Measurements from ENCODE around the gene PCDHGB5.
"Not testable (repeated sequence)": the region's sequence is repeated elsewhere in the genome, so short reads cannot be mapped to it uniquely, and the experiment has no call there.

The PCDHGB5 gene

DNA sequence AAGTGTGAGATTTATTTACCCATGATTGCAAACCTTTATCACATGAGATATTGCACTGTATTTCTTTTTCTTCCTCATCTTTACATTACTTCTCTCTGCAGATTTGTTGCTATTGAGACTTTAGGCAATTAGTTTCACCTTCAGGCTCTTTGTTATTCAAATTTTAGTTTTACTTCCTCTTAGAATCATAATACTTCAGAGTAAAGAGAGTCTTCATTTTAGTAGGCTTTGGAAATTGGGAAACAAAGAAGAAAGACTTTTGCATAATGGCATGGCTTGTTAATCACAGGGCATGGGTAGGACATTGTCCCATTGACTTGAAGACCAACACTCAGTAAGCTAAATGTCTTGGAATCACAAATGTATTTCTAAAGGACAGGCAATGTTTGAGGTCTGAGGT is 35.0 kb upstream of the PCDHGB5 start:
- Histone ChIP-seq H3K9me3 (ENCODE audit: control insufficient read depth in 1 of 2, low read length in 2 of 2) (peaks cover 31 to 43% of the 10 kb centered on the region in 2 donors), H3K4me3 (ENCODE audit: low read depth in 1 of 2, low read length in 2 of 2) (no peak overlapping the region), H3K36me3 (ENCODE audit: control insufficient read depth in 1 of 2, insufficient read depth in 2 of 2, low read length in 2 of 2) (no peaks in the 10 kb centered on the region), H3K27me3 (ENCODE audit: control insufficient read depth in 1 of 2, insufficient read depth in 2 of 2, low read length in 2 of 2) (no peaks in the 10 kb centered on the region), H3K9ac (ENCODE audit: low read depth in 1 of 2, low read length in 2 of 2) (no peak overlapping the region), H3K4me1 (ENCODE audit: control insufficient read depth in 1 of 2, insufficient read depth in 2 of 2, low read length in 2 of 2) (no peaks in the 10 kb centered on the region), H3K27ac (ENCODE audit: low read depth, low read length) (no peak overlapping the region)

DNA sequence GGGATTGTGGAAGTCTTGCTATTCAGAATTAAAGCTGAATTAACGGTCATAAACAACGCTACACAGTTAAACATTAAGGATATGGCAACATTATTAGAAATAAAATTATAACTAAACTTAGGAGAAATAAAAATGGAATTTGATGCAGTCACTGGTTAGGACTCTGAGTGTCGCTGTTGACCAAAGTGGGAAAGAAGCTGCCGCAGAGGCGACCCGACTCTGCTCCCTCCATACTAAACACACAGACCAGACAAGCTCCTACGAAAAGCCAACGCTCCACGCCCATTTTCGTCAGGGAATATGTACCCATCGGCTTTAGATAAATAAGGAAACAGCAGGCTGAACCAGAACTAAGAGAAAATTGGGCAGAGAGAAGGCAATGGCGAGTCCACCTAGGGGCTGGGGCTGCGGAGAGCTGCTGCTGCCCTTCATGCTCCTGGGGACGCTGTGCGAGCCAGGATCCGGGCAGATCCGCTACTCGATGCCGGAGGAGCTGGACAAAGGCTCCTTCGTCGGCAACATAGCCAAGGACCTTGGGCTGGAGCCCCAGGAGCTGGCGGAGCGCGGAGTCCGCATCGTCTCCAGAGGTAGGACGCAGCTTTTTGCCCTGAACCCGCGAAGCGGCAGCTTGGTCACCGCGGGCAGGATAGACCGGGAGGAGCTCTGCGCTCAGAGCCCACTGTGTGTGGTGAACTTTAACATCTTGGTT is 33.6 kb upstream of the PCDHGB5 start, which contains the start of gene PCDHGA5:
Gene PCDHGA5, plus strand, starts transcription at position 211 of the 709 bp plus-strand sequence. Its CDS starts 169 bp downstream, at position 380.
- H3K36me3 ChIP-seq (ENCODE audit: control insufficient read depth in 1 of 2, insufficient read depth in 2 of 2, low read length in 2 of 2): no peaks in the 10 kb centered on the region
- H3K9ac ChIP-seq (ENCODE audit: low read depth in 1 of 2, low read length in 2 of 2): no peak within 1 kb of the TSS
- peaks cover 31 to 43% of the 10 kb centered on the region in 2 donors for H3K9me3 ChIP-seq (ENCODE audit: control insufficient read depth in 1 of 2, low read length in 2 of 2)
- H3K27me3 ChIP-seq (ENCODE audit: control insufficient read depth in 1 of 2, insufficient read depth in 2 of 2, low read length in 2 of 2): no peaks in the 10 kb centered on the region
- no peak within 1 kb of the TSS for H3K4me3 ChIP-seq (ENCODE audit: low read depth in 1 of 2, low read length in 2 of 2)
- H3K4me1 ChIP-seq (ENCODE audit: control insufficient read depth in 1 of 2, insufficient read depth in 2 of 2, low read length in 2 of 2): no peaks in the 10 kb centered on the region
- H3K27ac ChIP-seq (ENCODE audit: low read depth, low read length): no peak within 1 kb of the TSS

DNA sequence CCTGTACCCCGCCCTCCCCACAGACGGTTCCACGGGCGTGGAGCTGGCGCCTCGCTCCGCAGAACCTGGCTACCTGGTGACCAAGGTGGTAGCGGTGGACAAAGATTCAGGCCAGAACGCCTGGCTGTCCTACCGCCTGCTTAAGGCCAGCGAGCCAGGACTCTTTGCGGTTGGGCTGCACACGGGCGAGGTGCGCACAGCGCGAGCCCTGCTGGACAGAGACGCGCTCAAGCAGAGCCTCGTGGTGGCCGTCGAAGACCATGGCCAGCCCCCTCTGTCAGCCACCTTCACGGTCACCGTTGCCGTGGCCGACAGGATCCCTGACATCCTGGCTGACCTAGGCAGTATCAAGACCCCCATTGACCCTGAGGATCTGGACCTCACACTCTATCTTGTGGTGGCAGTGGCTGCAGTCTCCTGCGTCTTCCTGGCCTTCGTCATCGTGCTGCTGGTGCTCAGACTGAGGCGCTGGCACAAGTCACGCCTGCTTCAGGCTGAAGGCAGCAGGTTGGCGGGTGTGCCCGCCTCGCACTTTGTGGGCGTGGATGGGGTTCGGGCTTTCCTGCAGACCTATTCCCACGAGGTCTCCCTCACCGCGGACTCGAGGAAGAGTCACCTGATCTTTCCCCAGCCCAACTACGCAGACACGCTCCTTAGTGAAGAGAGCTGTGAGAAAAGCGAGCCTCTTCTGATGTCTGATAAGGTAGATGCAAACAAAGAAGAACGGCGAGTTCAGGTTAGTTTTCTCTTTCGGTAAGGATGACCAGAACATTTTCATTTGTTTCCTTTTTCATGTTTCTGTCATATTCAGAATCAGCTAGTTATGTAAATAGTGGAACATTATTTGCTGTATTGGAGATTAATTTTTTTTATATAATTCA is 31.5 kb upstream of the PCDHGB5 start:
- peaks cover 0 to 5% of the 10 kb centered on the region in 2 donors for H3K27me3 ChIP-seq (ENCODE audit: control insufficient read depth in 1 of 2, insufficient read depth in 2 of 2, low read length in 2 of 2)
- no peak overlapping the region for H3K27ac ChIP-seq (ENCODE audit: low read depth, low read length)
- H3K36me3 ChIP-seq (ENCODE audit: control insufficient read depth in 1 of 2, insufficient read depth in 2 of 2, low read length in 2 of 2): no peaks in the 10 kb centered on the region
- no peak overlapping the region for H3K4me3 ChIP-seq (ENCODE audit: low read depth in 1 of 2, low read length in 2 of 2)
- H3K9ac ChIP-seq (ENCODE audit: low read depth in 1 of 2, low read length in 2 of 2): no peak overlapping the region
- H3K4me1 ChIP-seq (ENCODE audit: control insufficient read depth in 1 of 2, insufficient read depth in 2 of 2, low read length in 2 of 2): no peaks in the 10 kb centered on the region
- H3K9me3 ChIP-seq (ENCODE audit: control insufficient read depth in 1 of 2, low read length in 2 of 2): peaks cover 34 to 38% of the 10 kb centered on the region in 2 donors

DNA sequence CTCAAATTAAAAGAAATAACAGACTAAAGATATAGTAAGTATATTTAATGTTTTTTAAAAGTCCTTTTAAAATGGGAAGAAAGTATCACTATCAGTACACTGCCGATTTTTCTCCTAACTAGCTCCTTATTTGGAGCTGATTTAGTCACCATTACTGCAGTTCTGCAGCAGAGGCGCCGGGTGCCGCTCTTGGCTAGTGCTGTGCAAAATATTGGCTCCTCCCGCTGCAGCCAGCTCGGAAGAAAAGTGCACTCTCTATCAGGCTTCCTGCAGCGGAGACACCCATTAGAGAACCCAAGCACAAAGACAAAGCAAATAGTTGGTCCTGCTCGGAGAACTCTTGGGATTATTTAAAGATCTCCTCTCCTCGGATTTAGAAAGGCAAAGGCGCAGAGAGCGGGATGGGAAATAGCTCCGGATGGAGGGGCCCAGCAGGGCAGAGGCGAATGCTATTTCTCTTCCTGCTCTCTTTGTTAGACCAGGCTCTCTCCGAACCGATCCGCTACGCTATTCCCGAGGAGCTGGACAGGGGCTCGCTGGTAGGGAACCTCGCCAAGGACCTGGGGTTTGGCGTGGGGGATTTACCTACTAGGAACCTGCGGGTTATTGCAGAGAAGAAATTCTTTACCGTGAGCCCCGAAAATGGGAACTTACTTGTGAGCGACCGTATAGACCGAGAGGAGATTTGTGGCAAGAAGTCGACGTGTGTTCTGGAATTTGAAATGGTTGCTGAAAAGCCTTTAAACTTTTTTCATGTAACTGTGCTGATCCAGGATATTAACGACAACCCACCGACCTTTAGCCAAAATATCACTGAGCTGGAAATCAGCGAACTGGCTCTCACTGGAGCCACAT is 27.5 kb upstream of the PCDHGB5 start, which contains the start of gene PCDHGB3:
Gene PCDHGB3, plus strand, starts transcription at position 249 of the 855 bp plus-strand sequence. Its CDS starts 153 bp downstream, at position 402.
- H3K9me3 ChIP-seq (ENCODE audit: control insufficient read depth in 1 of 2, low read length in 2 of 2): peaks cover 38 to 46% of the 10 kb centered on the region in 2 donors
- H3K9ac ChIP-seq (ENCODE audit: low read depth in 1 of 2, low read length in 2 of 2): no peak within 1 kb of the TSS
- H3K27me3 ChIP-seq (ENCODE audit: control insufficient read depth in 1 of 2, insufficient read depth in 2 of 2, low read length in 2 of 2): peaks cover 0 to 5% of the 10 kb centered on the region in 2 donors
- no peak within 1 kb of the TSS for H3K27ac ChIP-seq (ENCODE audit: low read depth, low read length)
- H3K36me3 ChIP-seq (ENCODE audit: control insufficient read depth in 1 of 2, insufficient read depth in 2 of 2, low read length in 2 of 2): no peaks in the 10 kb centered on the region
- no peaks in the 10 kb centered on the region for H3K4me1 ChIP-seq (ENCODE audit: control insufficient read depth in 1 of 2, insufficient read depth in 2 of 2, low read length in 2 of 2)
- H3K4me3 ChIP-seq (ENCODE audit: low read depth in 1 of 2, low read length in 2 of 2): peak within 1 kb of the TSS; percentile 18 to 49

DNA sequence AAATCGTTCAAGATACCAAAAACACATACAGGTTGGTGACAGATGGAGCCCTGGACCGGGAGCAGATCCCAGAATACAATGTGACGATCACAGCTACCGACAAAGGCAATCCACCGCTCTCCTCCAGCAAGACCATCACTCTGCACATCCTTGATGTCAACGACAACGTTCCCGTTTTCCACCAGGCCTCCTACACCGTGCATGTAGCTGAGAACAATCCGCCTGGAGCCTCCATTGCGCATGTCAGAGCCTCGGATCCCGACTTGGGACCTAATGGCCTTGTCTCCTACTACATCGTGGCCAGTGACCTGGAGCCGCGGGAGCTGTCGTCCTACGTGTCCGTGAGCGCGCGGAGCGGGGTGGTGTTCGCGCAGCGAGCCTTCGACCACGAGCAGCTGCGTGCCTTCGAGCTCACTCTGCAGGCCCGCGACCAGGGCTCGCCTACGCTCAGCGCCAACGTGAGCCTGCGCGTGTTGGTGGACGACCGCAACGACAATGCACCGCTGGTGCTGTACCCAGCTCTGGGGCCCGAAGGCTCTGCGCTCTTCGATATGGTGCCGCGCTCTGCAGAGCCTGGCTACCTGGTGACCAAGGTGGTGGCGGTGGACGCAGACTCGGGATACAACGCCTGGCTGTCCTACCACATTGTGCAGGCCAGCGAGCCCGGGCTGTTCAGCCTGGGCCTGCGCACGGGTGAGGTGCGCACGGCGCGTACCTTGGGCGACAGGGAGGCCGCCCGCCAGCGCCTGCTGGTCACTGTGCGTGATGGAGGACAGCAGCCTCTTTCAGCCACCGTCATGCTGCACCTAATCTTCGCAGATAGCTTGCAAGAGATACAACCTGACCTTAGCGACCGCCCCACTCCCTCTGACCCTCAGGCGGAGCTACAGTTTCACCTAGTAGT is 25.9 kb upstream of the PCDHGB5 start:
- Histone ChIP-seq H3K9ac (ENCODE audit: low read depth in 1 of 2, low read length in 2 of 2) (no peak overlapping the region), H3K9me3 (ENCODE audit: control insufficient read depth in 1 of 2, low read length in 2 of 2) (peaks cover 40 to 47% of the 10 kb centered on the region in 2 donors), H3K4me3 (ENCODE audit: low read depth in 1 of 2, low read length in 2 of 2) (peak overlapping the region in 1 of 2 donors; percentile 21)

DNA sequence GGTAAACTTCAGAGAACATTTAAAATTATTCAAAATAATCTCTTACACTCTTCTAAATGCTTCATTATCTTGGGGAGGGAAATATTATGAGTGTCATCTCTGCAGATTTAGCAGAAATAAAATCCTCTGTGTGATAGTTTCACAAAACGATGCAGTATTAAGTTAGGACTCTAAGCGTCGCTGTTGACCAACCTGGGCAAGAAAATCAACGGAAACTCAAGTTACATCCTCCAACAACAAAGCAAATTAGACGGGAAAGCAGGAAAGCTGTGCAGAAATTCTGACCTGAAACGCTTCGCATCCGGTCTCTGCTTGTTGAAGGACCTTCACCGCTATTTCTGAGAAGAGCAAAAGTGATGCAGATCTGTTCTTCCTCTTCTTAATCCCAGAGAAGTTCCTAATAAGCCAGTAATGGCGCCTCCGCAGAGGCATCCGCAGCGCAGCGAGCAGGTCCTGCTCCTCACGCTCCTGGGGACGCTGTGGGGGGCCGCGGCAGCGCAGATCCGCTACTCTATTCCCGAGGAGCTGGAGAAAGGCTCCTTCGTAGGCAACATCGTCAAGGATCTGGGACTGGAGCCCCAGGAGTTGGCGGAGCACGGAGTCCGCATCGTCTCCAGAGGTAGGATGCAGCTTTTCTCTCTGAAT is 24.0 kb upstream of the PCDHGB5 start, which contains the start of gene PCDHGA6:
Gene PCDHGA6, plus strand, starts transcription at position 219 of the 645 bp plus-strand sequence. Its CDS starts 193 bp downstream, at position 412.
- peaks cover 40 to 49% of the 10 kb centered on the region in 2 donors for H3K9me3 ChIP-seq (ENCODE audit: control insufficient read depth in 1 of 2, low read length in 2 of 2)
- H3K4me1 ChIP-seq (ENCODE audit: control insufficient read depth in 1 of 2, insufficient read depth in 2 of 2, low read length in 2 of 2): no peaks in the 10 kb centered on the region
- no peak within 1 kb of the TSS for H3K27ac ChIP-seq (ENCODE audit: low read depth, low read length)
- H3K4me3 ChIP-seq (ENCODE audit: low read depth in 1 of 2, low read length in 2 of 2): peak within 1 kb of the TSS in 1 of 2 donors; percentile 43
- H3K27me3 ChIP-seq (ENCODE audit: control insufficient read depth in 1 of 2, insufficient read depth in 2 of 2, low read length in 2 of 2): peaks cover 0 to 5% of the 10 kb centered on the region in 2 donors
- H3K36me3 ChIP-seq (ENCODE audit: control insufficient read depth in 1 of 2, insufficient read depth in 2 of 2, low read length in 2 of 2): no peaks in the 10 kb centered on the region
- H3K9ac ChIP-seq (ENCODE audit: low read depth in 1 of 2, low read length in 2 of 2): no peak within 1 kb of the TSS

More for the DNA sequence above, 25.9 kb upstream of the PCDHGB5 start:
- no peaks in the 10 kb centered on the region for H3K36me3 ChIP-seq (ENCODE audit: control insufficient read depth in 1 of 2, insufficient read depth in 2 of 2, low read length in 2 of 2)
- H3K27ac ChIP-seq (ENCODE audit: low read depth, low read length): no peak overlapping the region
- H3K4me1 ChIP-seq (ENCODE audit: control insufficient read depth in 1 of 2, insufficient read depth in 2 of 2, low read length in 2 of 2): no peaks in the 10 kb centered on the region
- peaks cover 0 to 5% of the 10 kb centered on the region in 2 donors for H3K27me3 ChIP-seq (ENCODE audit: control insufficient read depth in 1 of 2, insufficient read depth in 2 of 2, low read length in 2 of 2)

DNA sequence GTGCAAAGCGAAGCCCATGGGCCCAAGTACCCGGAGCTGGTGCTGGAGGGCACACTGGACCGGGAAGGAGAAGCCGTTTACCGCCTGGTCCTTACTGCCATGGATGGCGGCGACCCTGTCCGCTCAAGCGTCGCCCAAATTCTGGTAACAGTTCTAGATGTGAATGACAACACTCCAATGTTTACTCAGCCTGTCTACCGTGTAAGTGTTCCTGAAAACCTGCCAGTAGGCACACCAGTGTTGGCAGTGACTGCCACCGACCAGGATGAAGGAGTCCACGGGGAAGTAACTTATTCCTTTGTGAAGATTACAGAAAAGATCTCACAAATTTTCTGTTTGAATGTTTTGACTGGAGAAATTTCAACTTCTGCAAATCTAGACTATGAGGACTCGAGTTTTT is 23.1 kb upstream of the PCDHGB5 start:
- no peak overlapping the region for H3K4me3 ChIP-seq (ENCODE audit: low read depth in 1 of 2, low read length in 2 of 2)
- no peaks in the 10 kb centered on the region for H3K4me1 ChIP-seq (ENCODE audit: control insufficient read depth in 1 of 2, insufficient read depth in 2 of 2, low read length in 2 of 2)
- peaks cover 0 to 5% of the 10 kb centered on the region in 2 donors for H3K27me3 ChIP-seq (ENCODE audit: control insufficient read depth in 1 of 2, insufficient read depth in 2 of 2, low read length in 2 of 2)
- H3K36me3 ChIP-seq (ENCODE audit: control insufficient read depth in 1 of 2, insufficient read depth in 2 of 2, low read length in 2 of 2): no peaks in the 10 kb centered on the region
- no peak overlapping the region for H3K9ac ChIP-seq (ENCODE audit: low read depth in 1 of 2, low read length in 2 of 2)
- peaks cover 40 to 49% of the 10 kb centered on the region in 2 donors for H3K9me3 ChIP-seq (ENCODE audit: control insufficient read depth in 1 of 2, low read length in 2 of 2)
- H3K27ac ChIP-seq (ENCODE audit: low read depth, low read length): no peak overlapping the region

DNA sequence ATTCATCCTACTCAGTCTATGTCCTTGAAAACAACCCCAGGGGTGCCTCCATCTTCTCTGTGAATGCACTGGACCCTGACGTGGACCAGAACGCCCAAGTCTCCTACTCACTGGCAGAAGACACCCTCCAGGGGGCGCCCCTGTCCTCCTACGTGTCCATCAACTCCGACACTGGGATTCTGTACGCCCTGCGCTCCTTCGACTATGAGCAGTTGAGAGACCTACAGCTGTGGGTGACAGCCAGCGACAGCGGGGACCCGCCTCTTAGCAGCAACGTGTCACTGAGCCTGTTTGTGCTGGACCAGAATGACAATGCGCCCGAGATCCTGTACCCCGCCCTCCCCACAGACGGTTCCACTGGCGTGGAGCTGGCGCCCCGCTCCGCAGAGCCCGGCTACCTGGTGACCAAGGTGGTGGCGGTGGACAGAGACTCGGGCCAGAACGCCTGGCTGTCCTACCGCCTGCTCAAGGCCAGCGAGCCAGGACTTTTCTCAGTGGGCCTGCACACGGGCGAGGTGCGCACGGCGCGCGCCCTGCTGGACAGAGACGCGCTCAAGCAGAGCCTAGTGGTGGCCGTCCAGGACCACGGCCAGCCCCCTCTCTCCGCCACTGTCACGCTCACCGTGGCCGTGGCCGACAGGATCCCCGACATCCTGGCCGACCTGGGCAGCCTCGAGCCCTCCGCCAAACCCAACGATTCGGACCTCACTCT is 22.1 kb upstream of the PCDHGB5 start:
- H3K27ac ChIP-seq (ENCODE audit: low read depth, low read length); H3K4me1 ChIP-seq (ENCODE audit: control insufficient read depth in 1 of 2, insufficient read depth in 2 of 2, low read length in 2 of 2); H3K9ac ChIP-seq (ENCODE audit: low read depth in 1 of 2, low read length in 2 of 2); H3K4me3 ChIP-seq (ENCODE audit: low read depth in 1 of 2, low read length in 2 of 2); H3K27me3 ChIP-seq (ENCODE audit: control insufficient read depth in 1 of 2, insufficient read depth in 2 of 2, low read length in 2 of 2); H3K36me3 ChIP-seq (ENCODE audit: control insufficient read depth in 1 of 2, insufficient read depth in 2 of 2, low read length in 2 of 2): not testable (repeated sequence)
- H3K9me3 ChIP-seq (ENCODE audit: control insufficient read depth in 1 of 2, low read length in 2 of 2): peaks cover 33 to 47% of the 10 kb centered on the region in 2 donors

All from duodenal mucosa (tissue), 2 donors.